IPS-20b (cell line): Measurements from ENCODE around the gene RSAD2.

Experiments used
- H3K27ac ChIP-seq: one replicate; pipeline ENCODE4 v1.5.1; 2013; ENCODE audit warnings: low read length
- H3K27me3 ChIP-seq: 2 replicates; pipeline ENCODE4 v1.6.1; 2013; ENCODE audit warnings: mild to moderate bottlenecking, low read length, inconsistent platforms; ENCODE audit not compliant: insufficient read depth
- H3K36me3 ChIP-seq: 2 replicates; pipeline ENCODE4 v1.6.1; 2013; ENCODE audit warnings: low read depth, mild to moderate bottlenecking, inconsistent platforms, low read length, moderate library complexity; ENCODE audit not compliant: insufficient read depth
- H3K4me1 ChIP-seq: 2 replicates; pipeline ENCODE4 v1.6.1; 2013; ENCODE audit warnings: mild to moderate bottlenecking, control low read depth, inconsistent platforms, low read length, moderate library complexity; ENCODE audit not compliant: insufficient read depth
- H3K4me3 ChIP-seq: 2 replicates; pipeline ENCODE4 v1.5.1; 2013; ENCODE audit warnings: mild to moderate bottlenecking, low read length, inconsistent platforms
- H3K9ac ChIP-seq: 2 replicates; pipeline ENCODE4 v1.6.1; 2013; ENCODE audit warnings: low read depth, mild to moderate bottlenecking, inconsistent platforms, low read length, moderate library complexity
- H3K9me3 ChIP-seq: 2 replicates; pipeline ENCODE4 v1.6.1; 2013; ENCODE audit warnings: mild to moderate bottlenecking, low read depth, low read length, inconsistent platforms; ENCODE audit not compliant: insufficient read depth

RSAD2 gene

DNA sequence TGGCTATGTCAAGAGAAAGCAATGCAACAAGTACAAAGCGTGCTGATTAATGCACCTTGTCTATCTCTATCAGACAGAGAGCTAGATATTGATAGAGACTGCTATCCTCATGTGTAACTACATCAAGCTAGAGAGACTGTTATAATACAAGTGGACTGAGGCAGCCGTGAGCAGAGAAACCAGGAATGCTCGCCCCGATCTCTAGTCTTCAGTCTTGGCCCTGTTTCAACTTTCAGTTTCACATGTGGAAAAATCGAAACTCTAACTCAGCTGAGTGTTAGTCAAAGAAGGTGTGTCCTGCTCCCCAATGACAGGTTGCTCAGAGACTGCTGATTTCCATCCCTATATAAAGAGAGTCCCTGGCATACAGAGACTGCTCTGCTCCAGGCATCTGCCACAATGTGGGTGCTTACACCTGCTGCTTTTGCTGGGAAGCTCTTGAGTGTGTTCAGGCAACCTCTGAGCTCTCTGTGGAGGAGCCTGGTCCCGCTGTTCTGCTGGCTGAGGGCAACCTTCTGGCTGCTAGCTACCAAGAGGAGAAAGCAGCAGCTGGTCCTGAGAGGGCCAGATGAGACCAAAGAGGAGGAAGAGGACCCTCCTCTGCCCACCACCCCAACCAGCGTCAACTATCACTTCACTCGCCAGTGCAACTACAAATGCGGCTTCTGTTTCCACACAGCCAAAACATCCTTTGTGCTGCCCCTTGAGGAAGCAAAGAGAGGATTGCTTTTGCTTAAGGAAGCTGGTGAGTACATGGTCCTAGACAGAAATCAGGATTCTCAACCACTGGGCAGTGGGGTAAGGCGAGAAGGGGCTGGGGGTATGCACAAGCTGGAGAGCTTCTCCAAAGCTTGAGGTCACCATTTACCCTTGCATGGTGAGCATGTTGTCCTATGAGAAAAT, at the start of gene RSAD2:
TSS of gene RSAD2 (plus strand) at position 376 of the 903 bp plus-strand sequence. CDS start at position 400, 24 bp downstream.
- Histone ChIP-seq H3K9ac (no peak within 1 kb of the TSS), H3K4me3 (no peak within 1 kb of the TSS), H3K36me3 (no peaks in the 10 kb centered on the region), H3K4me1 (no peaks in the 10 kb centered on the region), H3K9me3 (peaks cover 9% of the 10 kb centered on the region), H3K27me3 (no peaks in the 10 kb centered on the region), H3K27ac (no peak within 1 kb of the TSS)

GRCh38 chr2:6828299-6828584, 49.3 kb upstream of the RSAD2 start:
- no peaks in the 10 kb centered on the region for H3K27me3 ChIP-seq
- no peaks in the 10 kb centered on the region for H3K36me3 ChIP-seq
- peaks cover 20% of the 10 kb centered on the region for H3K9me3 ChIP-seq
- peaks cover 4% of the 10 kb centered on the region; the same call in 1 of the 2 replicates for H3K4me1 ChIP-seq
- H3K27ac ChIP-seq: no peak overlapping the region
- H3K9ac ChIP-seq: no peak overlapping the region
- no peak overlapping the region for H3K4me3 ChIP-seq

DNA sequence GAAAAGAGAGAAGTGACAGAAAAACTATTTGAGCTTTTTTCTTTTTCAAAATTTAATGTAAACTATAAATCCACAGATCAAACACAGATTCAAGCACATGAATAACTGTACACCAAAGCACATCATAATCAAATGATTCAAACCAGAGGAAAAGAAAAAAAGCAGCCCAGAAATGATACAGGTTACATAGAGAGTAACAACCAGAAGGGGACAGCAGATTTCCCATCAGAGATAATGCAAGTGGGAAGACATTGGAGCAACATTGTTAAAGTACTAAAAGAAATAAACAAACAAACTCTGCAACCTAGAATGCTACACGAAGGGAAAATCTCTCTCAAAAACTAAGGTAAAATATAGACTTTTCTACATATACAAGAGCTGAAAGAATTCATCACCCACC, 46.3 kb upstream of the RSAD2 start:
- no peaks in the 10 kb centered on the region for H3K36me3 ChIP-seq
- H3K4me1 ChIP-seq: peaks cover 4% of the 10 kb centered on the region; the same call in 1 of the 2 replicates
- no peak overlapping the region for H3K4me3 ChIP-seq
- H3K9me3 ChIP-seq: peaks cover 40% of the 10 kb centered on the region
- H3K27ac ChIP-seq: no peak overlapping the region
- H3K27me3 ChIP-seq: no peaks in the 10 kb centered on the region
- H3K9ac ChIP-seq: no peak overlapping the region

GRCh38 chr2:6832596-6833299, 44.8 kb upstream of the RSAD2 start:
- peaks cover 41% of the 10 kb centered on the region for H3K9me3 ChIP-seq
- no peak overlapping the region for H3K4me3 ChIP-seq
- H3K27ac ChIP-seq: no peak overlapping the region
- no peak overlapping the region for H3K9ac ChIP-seq
- no peaks in the 10 kb centered on the region for H3K36me3 ChIP-seq
- no peaks in the 10 kb centered on the region for H3K27me3 ChIP-seq
- H3K4me1 ChIP-seq: peaks cover 4% of the 10 kb centered on the region; the same call in 1 of the 2 replicates

DNA sequence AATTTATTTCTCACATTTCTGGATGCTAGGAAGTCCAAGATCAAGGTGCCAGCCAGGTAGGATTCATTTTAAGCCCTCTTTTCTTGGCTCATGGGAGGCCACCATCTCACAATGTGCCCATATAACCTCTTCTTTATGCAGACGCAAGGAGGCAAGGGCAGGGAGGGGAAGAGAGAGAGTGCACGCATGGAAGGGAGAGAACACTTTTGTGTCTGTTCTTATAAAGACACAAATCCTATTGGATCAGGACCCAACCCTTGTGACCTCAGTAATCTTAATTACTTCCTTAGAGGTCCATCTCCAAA, 44.3 kb upstream of the RSAD2 start:
- Histone ChIP-seq H3K4me3 (no peak overlapping the region), H3K4me1 (no peaks in the 10 kb centered on the region)

GRCh38 chr2:6834163-6834562, 43.4 kb upstream of the RSAD2 start:
- H3K4me1 ChIP-seq: no peaks in the 10 kb centered on the region
- no peaks in the 10 kb centered on the region for H3K36me3 ChIP-seq
- H3K9ac ChIP-seq: no peak overlapping the region
- peaks cover 44% of the 10 kb centered on the region for H3K9me3 ChIP-seq
- no peak overlapping the region for H3K27ac ChIP-seq
- H3K4me3 ChIP-seq: no peak overlapping the region
- no peaks in the 10 kb centered on the region for H3K27me3 ChIP-seq

More for the DNA sequence above, 44.3 kb upstream of the RSAD2 start:
- peaks cover 44% of the 10 kb centered on the region for H3K9me3 ChIP-seq
- no peak overlapping the region for H3K27ac ChIP-seq
- H3K36me3 ChIP-seq: no peaks in the 10 kb centered on the region
- no peaks in the 10 kb centered on the region for H3K27me3 ChIP-seq
- no peak overlapping the region for H3K9ac ChIP-seq

DNA sequence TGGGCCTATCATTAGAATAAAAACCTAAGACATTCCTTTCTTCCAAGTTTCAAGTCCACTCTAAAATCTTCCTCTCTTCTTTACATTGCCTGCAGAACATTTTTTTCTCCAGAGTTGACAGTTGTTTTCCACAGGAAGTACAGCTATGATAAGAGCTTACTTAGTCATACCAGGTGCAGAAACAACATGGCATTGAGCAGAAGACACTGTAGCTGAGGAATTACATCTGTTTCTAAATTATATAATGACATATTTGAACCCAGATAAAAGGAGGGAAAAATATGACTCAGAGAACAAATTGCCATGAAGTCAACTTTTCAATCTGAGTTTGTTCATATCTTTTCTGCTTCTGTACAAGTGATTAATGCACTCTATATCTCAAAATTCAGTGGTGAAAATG, 42.1 kb upstream of the RSAD2 start:
- peaks cover 44% of the 10 kb centered on the region for H3K9me3 ChIP-seq
- H3K4me1 ChIP-seq: no peaks in the 10 kb centered on the region
- H3K27me3 ChIP-seq: no peaks in the 10 kb centered on the region
- H3K27ac ChIP-seq: no peak overlapping the region
- H3K36me3 ChIP-seq: no peaks in the 10 kb centered on the region
- no peak overlapping the region for H3K4me3 ChIP-seq
- H3K9ac ChIP-seq: no peak overlapping the region

- H3K4me3 ChIP-seq: no peak overlapping the region
- H3K9me3 ChIP-seq: peaks cover 50% of the 10 kb centered on the region
- no peaks in the 10 kb centered on the region for H3K4me1 ChIP-seq
- H3K27me3 ChIP-seq: no peaks in the 10 kb centered on the region
- H3K27ac ChIP-seq: no peak overlapping the region
- H3K36me3 ChIP-seq: no peaks in the 10 kb centered on the region
- H3K9ac ChIP-seq: no peak overlapping the region
These were observed 38.8 kb upstream of the RSAD2 start for GRCh38 chr2:6838673-6839319.

DNA sequence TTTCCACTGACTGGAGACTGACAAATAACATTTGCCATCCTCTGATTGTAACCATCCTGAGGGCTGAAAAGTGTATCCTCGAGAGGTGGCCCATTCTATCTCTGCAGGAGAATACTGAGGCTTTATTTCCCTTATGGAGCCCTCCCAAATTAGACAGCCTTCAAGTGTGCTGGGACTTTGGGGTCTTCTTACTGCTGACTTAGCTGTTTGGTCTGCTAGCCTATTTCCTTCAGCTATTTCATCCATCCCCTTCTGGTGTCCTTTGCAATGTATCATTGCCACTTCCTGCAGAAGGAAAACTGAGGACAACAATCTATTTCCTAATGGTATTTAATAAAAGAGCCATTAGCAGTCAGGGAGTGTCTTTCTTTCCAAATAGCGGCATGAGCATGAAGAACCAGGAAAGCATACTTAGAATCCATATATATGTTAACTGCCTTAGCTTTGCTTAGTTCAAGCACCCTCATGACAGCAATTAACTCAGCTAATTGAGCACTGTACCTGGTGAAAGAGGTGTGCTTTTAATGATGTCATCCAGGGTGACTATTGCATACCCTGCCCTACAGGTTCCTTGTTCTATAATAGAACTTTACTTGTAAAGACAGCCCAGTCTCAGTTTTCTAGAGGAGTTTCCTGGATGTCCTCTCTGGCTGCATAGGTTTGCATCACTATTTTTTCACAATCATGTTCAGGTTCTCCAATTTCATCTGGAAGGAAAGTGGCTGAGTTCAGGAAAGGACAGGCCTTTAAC, 35.9 kb upstream of the RSAD2 start:
- Histone ChIP-seq H3K27ac (no peak overlapping the region), H3K4me3 (no peak overlapping the region), H3K36me3 (no peaks in the 10 kb centered on the region), H3K9me3 (peaks cover 61% of the 10 kb centered on the region), H3K9ac (no peak overlapping the region), H3K27me3 (no peaks in the 10 kb centered on the region), H3K4me1 (no peaks in the 10 kb centered on the region)

- H3K9me3 ChIP-seq: peaks cover 82% of the 10 kb centered on the region
These were observed 32.3 kb upstream of the RSAD2 start for GRCh38 chr2:6845312-6845711.

GRCh38 chr2:6845903-6846302, 31.7 kb upstream of the RSAD2 start:
- Histone ChIP-seq H3K4me3 (no peak overlapping the region), H3K9ac (no peak overlapping the region), H3K27ac (no peak overlapping the region), H3K4me1 (no peaks in the 10 kb centered on the region), H3K36me3 (no peaks in the 10 kb centered on the region), H3K9me3 (peaks cover 85% of the 10 kb centered on the region), H3K27me3 (no peaks in the 10 kb centered on the region)

More at GRCh38 chr2:6845312-6845711, 32.3 kb upstream of the RSAD2 start:
- Histone ChIP-seq H3K9ac (no peak overlapping the region), H3K4me3 (no peak overlapping the region), H3K27ac (no peak overlapping the region), H3K27me3 (no peaks in the 10 kb centered on the region), H3K4me1 (no peaks in the 10 kb centered on the region), H3K36me3 (no peaks in the 10 kb centered on the region)
